Smooth muscle cell (in vitro differentiated cells): ENCODE data around the gene IMPDH1. TPM values are rescaled to one million over a fixed set of nuclear protein-coding genes. Genes with fewer than 3 reads are reported as not detected.

Experiments
- DNase-seq: peaks from one replicate; lab custom pipeline; 2025; ENCODE audit not compliant: unreplicated experiment; lab: John Stamatoyannopoulos, UW
- H2AFZ ChIP-seq: fragments of 200-600 bp; sonication (generic); 2 replicates; pipeline ENCODE4 v1.6.0; 2016; ENCODE audit warnings: antibody characterized with exemption, low read depth, mild to moderate bottlenecking
- H3F3A ChIP-seq: fragments of 200-600 bp; sonication (generic); 2 replicates; pipeline ENCODE4 v1.6.0; 2017; ENCODE audit warnings: antibody characterized with exemption, low read depth
- H3K27ac ChIP-seq: fragments of 200-600 bp; sonication (generic); 2 replicates; pipeline ENCODE4 v1.5.1; 2016; ENCODE audit warnings: low read depth, mild to moderate bottlenecking
- H3K27me3 ChIP-seq: fragments of 200-600 bp; sonication (generic); 2 replicates; pipeline ENCODE4 v1.6.1; 2016; ENCODE audit warnings: low read depth, mild to moderate bottlenecking
- H3K36me3 ChIP-seq: fragments of 200-600 bp; sonication (generic); 2 replicates; pipeline ENCODE4 v1.5.1; 2016; ENCODE audit warnings: low read depth
- H3K4me1 ChIP-seq: fragments of 200-600 bp; sonication (generic); 2 replicates; pipeline ENCODE4 v1.5.1; 2016; ENCODE audit warnings: low read depth
- H3K4me2 ChIP-seq: fragments of 200-600 bp; sonication (generic); 2 replicates; pipeline ENCODE4 v1.6.0; 2016; ENCODE audit warnings: mild to moderate bottlenecking
- H3K4me3 ChIP-seq: fragments of 200-600 bp; sonication (generic); 2 replicates; pipeline ENCODE4 v1.5.1; 2016; ENCODE audit warnings: mild to moderate bottlenecking
- H3K79me2 ChIP-seq: fragments of 200-600 bp; sonication (generic); 2 replicates; pipeline ENCODE4 v1.6.0; 2016; ENCODE audit warnings: low read depth, mild to moderate bottlenecking
- H3K9ac ChIP-seq: fragments of 200-600 bp; sonication (generic); 2 replicates; pipeline ENCODE4 v1.6.0; 2016; ENCODE audit warnings: low read depth
- H3K9me3 ChIP-seq: fragments of 200-600 bp; sonication (generic); replicated peaks from 2 replicates; pipeline ENCODE4 v1.5.1; 2016; ENCODE audit warnings: low read depth
- H4K20me1 ChIP-seq: fragments of 200-600 bp; sonication (generic); 2 replicates; pipeline ENCODE4 v1.6.0; 2016; ENCODE audit warnings: low read depth
- CTCF ChIP-seq: fragments of 200-600 bp; sonication (generic); IDR thresholded peaks from 2 replicates; pipeline ENCODE4 v1.5.1; 2017; ENCODE audit warnings: borderline replicate concordance, mild to moderate bottlenecking, antibody characterized with exemption; ENCODE audit not compliant: insufficient read depth, poor library complexity, severe bottlenecking
- WGBS: methylation state at CpG from one replicate; pipeline ENCODE4 v1.1.7; 2016; ENCODE audit warnings: low lambda C conversion rate; 5-methylcytosine and 5-hydroxymethylcytosine counted together
- polyA plus RNA-seq: library from polyadenylated mRNA; unstranded; fragments of >200 nt; fragmentation: Nextera tagmentation; extraction: Ambion mirVana; gene quantifications from 2 replicates; pipeline ENCODE4 v1.2.1, GENCODE V29; 2016
- total RNA-seq: library from RNA; depleted of rRNA; stranded (reverse); fragments of >200 nt; gene quantifications from 2 replicates; pipeline ENCODE4 v1.2.3, GENCODE V29; 2014

IMPDH1 gene
- total and polyA plus RNA-seq, 2 experiments from 2014 or later = 48.4 to 129 TPM

DNA sequence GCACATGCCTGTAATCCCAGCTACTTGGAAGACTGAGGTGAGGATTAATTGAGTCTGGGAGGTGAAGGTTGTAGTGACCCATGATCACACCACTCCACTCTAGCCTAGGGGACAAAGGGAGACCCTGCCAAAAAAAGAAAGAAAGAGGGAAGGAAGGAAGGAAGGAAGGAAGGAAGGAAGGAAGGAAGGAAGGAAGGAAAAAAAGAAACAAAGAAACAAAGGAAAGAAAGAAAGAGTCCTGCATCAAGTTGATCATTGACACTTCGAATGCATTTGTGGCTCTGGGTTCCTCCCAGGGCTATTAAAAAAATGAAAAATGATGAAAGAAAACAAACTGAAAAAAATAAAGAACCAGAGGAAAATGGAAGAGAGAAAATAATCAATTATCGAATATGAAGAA lies 44.4 kb downstream of the IMPDH1 start:
- H2AFZ ChIP-seq = no peak overlapping the region
- DNase-seq = no peak
- H3K27me3 ChIP-seq = peaks cover 63% of the 10 kb centered on the region
- no peaks in the 10 kb centered on the region for H3K36me3 ChIP-seq
- H3K4me3 ChIP-seq = no peak overlapping the region
- H3K9me3 ChIP-seq = no peaks in the 10 kb centered on the region
- no peak overlapping the region for H3K4me2 ChIP-seq
- H3K79me2 ChIP-seq = no peaks in the 10 kb centered on the region
- H4K20me1 ChIP-seq = no peaks in the 10 kb centered on the region
- 86% methylated on average over 2 of the region's 2 CpGs for WGBS
- peaks cover 7% of the 10 kb centered on the region for H3K4me1 ChIP-seq
- H3F3A ChIP-seq = peaks cover 6% of the 10 kb centered on the region
- TF ChIP-seq CTCF = no peak
- H3K27ac ChIP-seq = no peak overlapping the region
- H3K9ac ChIP-seq = no peak overlapping the region

GRCh38 chr7:128364166-128364870 lies 45.5 kb downstream of the IMPDH1 start:
- no peak for TF ChIP-seq CTCF
- no peaks in the 10 kb centered on the region for H4K20me1 ChIP-seq
- no peak overlapping the region for H3K27ac ChIP-seq
- peaks cover 6% of the 10 kb centered on the region for H3F3A ChIP-seq
- peaks cover 7% of the 10 kb centered on the region for H3K4me1 ChIP-seq
- no peak for DNase-seq
- no peaks in the 10 kb centered on the region for H3K9me3 ChIP-seq
- no peak overlapping the region for H3K4me2 ChIP-seq
- WGBS = 80% methylated on average over 4 of the region's 4 CpGs
- H3K79me2 ChIP-seq = no peaks in the 10 kb centered on the region
- no peak overlapping the region for H3K9ac ChIP-seq
- H3K36me3 ChIP-seq = no peaks in the 10 kb centered on the region
- no peak overlapping the region for H3K4me3 ChIP-seq
- H3K27me3 ChIP-seq = peaks cover 63% of the 10 kb centered on the region
- H2AFZ ChIP-seq = no peak overlapping the region

DNA sequence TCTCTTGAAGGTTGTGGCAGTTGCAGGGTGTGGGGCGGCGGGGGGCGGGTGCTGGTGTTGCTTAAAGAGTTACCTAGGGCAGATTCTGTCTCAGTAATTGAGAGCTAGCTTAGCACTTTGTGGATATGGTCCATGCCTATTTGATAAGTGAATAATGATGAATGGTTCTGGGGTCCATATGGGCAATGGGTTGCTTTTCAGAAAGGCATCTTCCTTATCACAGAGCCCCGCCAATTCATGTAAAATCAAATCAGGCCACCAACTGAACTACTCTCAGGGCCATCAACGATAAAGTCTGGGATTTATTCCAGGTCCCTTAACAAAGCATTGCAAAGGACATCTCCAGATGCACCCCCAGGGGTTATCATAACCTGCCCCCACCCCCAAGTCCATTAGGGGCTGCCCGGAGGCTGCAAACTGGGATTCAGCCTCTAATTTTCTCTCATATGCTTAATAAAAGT lies 46.5 kb downstream of the IMPDH1 start:
- Histone ChIP-seq H3F3A (peaks cover 6% of the 10 kb centered on the region), H3K4me2 (no peak overlapping the region), H3K79me2 (no peaks in the 10 kb centered on the region), H3K4me1 (peaks cover 7% of the 10 kb centered on the region), H3K9ac (no peak overlapping the region), H4K20me1 (no peaks in the 10 kb centered on the region), H3K36me3 (no peaks in the 10 kb centered on the region), H3K4me3 (no peak overlapping the region), H3K27ac (no peak overlapping the region), H3K27me3 (peaks cover 63% of the 10 kb centered on the region), H2AFZ (no peak overlapping the region), H3K9me3 (no peaks in the 10 kb centered on the region)
- WGBS = 82% methylated on average over 6 of the region's 6 CpGs
- no peak for TF ChIP-seq CTCF
- no peak for DNase-seq

DNA sequence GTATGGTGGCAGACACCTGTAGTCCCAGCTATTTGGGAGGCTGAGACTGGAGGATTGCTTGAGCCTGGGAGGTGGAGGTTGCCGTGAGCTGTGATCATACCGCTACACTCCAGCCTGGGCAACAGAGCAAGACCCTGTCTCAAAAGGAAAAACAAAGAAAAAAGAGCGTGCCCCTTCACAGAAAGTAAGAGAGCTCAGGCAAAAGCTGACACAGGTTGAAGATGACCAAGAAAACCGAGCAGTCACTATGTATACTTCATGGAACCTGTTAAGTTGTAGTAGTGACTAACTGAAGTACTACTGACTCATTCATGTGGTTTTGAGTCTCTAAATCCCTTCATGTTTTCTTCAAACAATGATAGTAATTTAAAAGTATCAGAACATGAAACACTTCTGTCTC lies 47.1 kb downstream of the IMPDH1 start:
- H3K27me3 ChIP-seq = peaks cover 59% of the 10 kb centered on the region
- 76% methylated on average over 4 of the region's 4 CpGs for WGBS

More for the DNA sequence above, 47.1 kb downstream of the IMPDH1 start:
- no peak overlapping the region for H3K4me2 ChIP-seq
- H3K79me2 ChIP-seq = no peaks in the 10 kb centered on the region
- H3F3A ChIP-seq = peaks cover 6% of the 10 kb centered on the region
- H4K20me1 ChIP-seq = no peaks in the 10 kb centered on the region
- no peaks in the 10 kb centered on the region for H3K36me3 ChIP-seq
- H3K9me3 ChIP-seq = no peaks in the 10 kb centered on the region
- TF ChIP-seq CTCF = no peak
- H3K4me1 ChIP-seq = peaks cover 7% of the 10 kb centered on the region
- no peak for DNase-seq
- no peak overlapping the region for H3K27ac ChIP-seq
- H3K9ac ChIP-seq = no peak overlapping the region
- H3K4me3 ChIP-seq = no peak overlapping the region
- H2AFZ ChIP-seq = no peak overlapping the region
